ENCODE results near the gene KRT74. TPM values are rescaled to one million over a fixed set of nuclear protein-coding genes. Genes with fewer than 3 reads are reported as not detected.

KRT74 gene
- polyA plus RNA-seq, 1 donor (not counting 4 experiments of a cell fraction or from before 2014, with no cell fraction given), result 0.17 TPM

DNA sequence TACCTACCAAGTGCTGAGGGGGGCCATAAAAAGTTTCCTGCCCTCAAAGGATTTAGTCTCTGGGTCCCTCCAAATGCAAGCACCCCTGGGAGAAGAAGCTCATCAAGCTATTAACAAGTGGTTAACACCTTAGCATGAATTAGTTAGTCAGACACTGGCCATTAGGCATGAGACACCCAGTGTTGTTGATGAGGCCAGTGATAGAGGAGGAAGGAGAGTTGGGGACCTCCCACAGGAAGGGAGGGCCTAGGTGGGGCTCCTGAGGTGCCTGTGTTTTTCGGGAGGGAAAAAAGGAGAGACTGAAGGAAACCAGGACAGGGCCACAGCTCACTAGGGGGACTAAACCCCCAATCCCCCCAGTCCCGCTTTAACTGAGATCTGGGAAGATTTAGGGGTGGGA is 16.2 kb downstream of the KRT74 start:
- no peak overlapping the region for H3K4me2 ChIP-seq (ENCODE audit: control insufficient read depth, extremely low read depth, insufficient read depth, low read depth, low read length)
- no peaks in the 10 kb centered on the region for H3K36me3 ChIP-seq (ENCODE audit: control insufficient read depth in 2 of 2, extremely low read depth in 1 of 2, insufficient read depth in 2 of 2, low read length in 2 of 2)
- no peaks in the 10 kb centered on the region for H3K27me3 ChIP-seq (ENCODE audit: control insufficient read depth, extremely low read depth, insufficient read depth, low read length)
- no peak overlapping the region for H3K27ac ChIP-seq (ENCODE audit: control insufficient read depth, insufficient read depth, low read length)
- H3K9me3 ChIP-seq (ENCODE audit: control insufficient read depth, low read depth, low read length), result no peaks in the 10 kb centered on the region
- H3K4me3 ChIP-seq (ENCODE audit: control insufficient read depth in 2 of 3, extremely low read depth in 1 of 3, insufficient read depth in 2 of 3, low read depth in 1 of 3, low read length in 3 of 3), result no peak overlapping the region
- H3K9ac ChIP-seq (ENCODE audit: control insufficient read depth, extremely low read depth, insufficient read depth, low read length), result no peak overlapping the region
- no peak for TF ChIP-seq EZH2 (IDR thresholded peaks at IDR 0.05; ENCODE audit: low read length)
- TF ChIP-seq, protein P1, sequence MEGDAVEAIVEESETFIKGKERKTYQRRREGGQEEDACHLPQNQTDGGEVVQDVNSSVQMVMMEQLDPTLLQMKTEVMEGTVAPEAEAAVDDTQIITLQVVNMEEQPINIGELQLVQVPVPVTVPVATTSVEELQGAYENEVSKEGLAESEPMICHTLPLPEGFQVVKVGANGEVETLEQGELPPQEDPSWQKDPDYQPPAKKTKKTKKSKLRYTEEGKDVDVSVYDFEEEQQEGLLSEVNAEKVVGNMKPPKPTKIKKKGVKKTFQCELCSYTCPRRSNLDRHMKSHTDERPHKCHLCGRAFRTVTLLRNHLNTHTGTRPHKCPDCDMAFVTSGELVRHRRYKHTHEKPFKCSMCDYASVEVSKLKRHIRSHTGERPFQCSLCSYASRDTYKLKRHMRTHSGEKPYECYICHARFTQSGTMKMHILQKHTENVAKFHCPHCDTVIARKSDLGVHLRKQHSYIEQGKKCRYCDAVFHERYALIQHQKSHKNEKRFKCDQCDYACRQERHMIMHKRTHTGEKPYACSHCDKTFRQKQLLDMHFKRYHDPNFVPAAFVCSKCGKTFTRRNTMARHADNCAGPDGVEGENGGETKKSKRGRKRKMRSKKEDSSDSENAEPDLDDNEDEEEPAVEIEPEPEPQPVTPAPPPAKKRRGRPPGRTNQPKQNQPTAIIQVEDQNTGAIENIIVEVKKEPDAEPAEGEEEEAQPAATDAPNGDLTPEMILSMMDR (optimal IDR thresholded peaks at IDR 0.05 in 1 of 3, IDR thresholded peaks at IDR 0.05 in 1 of 3, conservative IDR thresholded peaks at IDR 0.05 in 1 of 3; ENCODE audit: extremely low read depth in 1 of 3, insufficient read depth in 2 of 3, low read length in 3 of 3), result no peak
- H4K20me1 ChIP-seq (ENCODE audit: control insufficient read depth, extremely low read depth, insufficient read depth, low read length), result no peaks in the 10 kb centered on the region
- no peak overlapping the region for H2AFZ ChIP-seq (ENCODE audit: control insufficient read depth, low read length)
- dilution Hi-C loops (cut with MboI; ENCODE audit: extremely low pct_ligation_motif_present, low sequenced_read_pairs), result no loop called here
- no peaks in the 10 kb centered on the region for H3K9me1 ChIP-seq (ENCODE audit: control insufficient read depth, extremely low read depth, insufficient read depth, low read length)
- DNase-seq (ENCODE audit: low read depth, low spot score) (no peak), FAIRE-seq (no peak)
- H3K79me2 ChIP-seq (ENCODE audit: control insufficient read depth, insufficient read depth, low read length), result no peaks in the 10 kb centered on the region
- no peaks in the 10 kb centered on the region for H3K4me1 ChIP-seq (ENCODE audit: control insufficient read depth, extremely low read depth, insufficient read depth, low read length)

GRCh38 chr12:52555577-52555976 is 18.1 kb downstream of the KRT74 start:
- no peaks in the 10 kb centered on the region for H3K9me3 ChIP-seq (ENCODE audit: control insufficient read depth, low read depth, low read length)
- no peak for TF ChIP-seq EZH2 (IDR thresholded peaks at IDR 0.05; ENCODE audit: low read length)
- TF ChIP-seq, protein P1 (optimal IDR thresholded peaks at IDR 0.05 in 1 of 3, IDR thresholded peaks at IDR 0.05 in 1 of 3, conservative IDR thresholded peaks at IDR 0.05 in 1 of 3; ENCODE audit: extremely low read depth in 1 of 3, insufficient read depth in 2 of 3, low read length in 3 of 3), result no peak
- H3K79me2 ChIP-seq (ENCODE audit: control insufficient read depth, insufficient read depth, low read length), result no peaks in the 10 kb centered on the region
- DNase-seq (ENCODE audit: low read depth, low spot score), result no peak
- no peak overlapping the region for H3K4me3 ChIP-seq (ENCODE audit: control insufficient read depth in 2 of 3, extremely low read depth in 1 of 3, insufficient read depth in 2 of 3, low read depth in 1 of 3, low read length in 3 of 3)
- no peak overlapping the region for H2AFZ ChIP-seq (ENCODE audit: control insufficient read depth, low read length)
- no peak overlapping the region for H3K4me2 ChIP-seq (ENCODE audit: control insufficient read depth, extremely low read depth, insufficient read depth, low read depth, low read length)
- dilution Hi-C loops (cut with MboI; ENCODE audit: extremely low pct_ligation_motif_present, low sequenced_read_pairs), result no loop called here
- H3K4me1 ChIP-seq (ENCODE audit: control insufficient read depth, extremely low read depth, insufficient read depth, low read length), result no peaks in the 10 kb centered on the region
- H4K20me1 ChIP-seq (ENCODE audit: control insufficient read depth, extremely low read depth, insufficient read depth, low read length), result no peaks in the 10 kb centered on the region
- H3K36me3 ChIP-seq (ENCODE audit: control insufficient read depth in 2 of 2, extremely low read depth in 1 of 2, insufficient read depth in 2 of 2, low read length in 2 of 2), result no peaks in the 10 kb centered on the region
- no peak overlapping the region for H3K9ac ChIP-seq (ENCODE audit: control insufficient read depth, extremely low read depth, insufficient read depth, low read length)
- H3K27ac ChIP-seq (ENCODE audit: control insufficient read depth, insufficient read depth, low read length), result no peak overlapping the region
- peaks cover 3% of the 10 kb centered on the region for H3K27me3 ChIP-seq (ENCODE audit: control insufficient read depth, extremely low read depth, insufficient read depth, low read length)
- H3K9me1 ChIP-seq (ENCODE audit: control insufficient read depth, extremely low read depth, insufficient read depth, low read length), result no peaks in the 10 kb centered on the region
- FAIRE-seq, result no peak
